NCI-H748 treated with DMSO at 0.1 percent for 48 hours (cell line): Measurements from ENCODE around the gene LOC128125822.

ENCODE experiments used
- DNase-seq: peaks from one replicate; lab custom pipeline; 2025; lab: John Stamatoyannopoulos, UW

LOC128125822 gene

GRCh38 chr6:63556369-63556768 is 15.9 kb upstream of the LOC128125822 start:
- no peak for DNase-seq

- no peak for DNase-seq
Measured at GRCh38 chr6:63558278-63558677, 14.0 kb upstream of the LOC128125822 start.

GRCh38 chr6:63560801-63561287 is 11.4 kb upstream of the LOC128125822 start:
- DNase-seq: no peak

GRCh38 chr6:63561288-63561687 is 11.0 kb upstream of the LOC128125822 start:
- no peak for DNase-seq

GRCh38 chr6:63563235-63563634 is 9.0 kb upstream of the LOC128125822 start:
- DNase-seq: no peak

- no peak for DNase-seq
Measured at GRCh38 chr6:63565058-63565726, 7.1 kb upstream of the LOC128125822 start.

GRCh38 chr6:63565727-63566596 is 6.3 kb upstream of the LOC128125822 start:
- DNase-seq: no peak

GRCh38 chr6:63567966-63568365 is 4.3 kb upstream of the LOC128125822 start:
- DNase-seq: no peak

- peak; percentile 58 for DNase-seq
Measured at GRCh38 chr6:63571361-63572043, 778 bp upstream of the LOC128125822 start.

- no peak for DNase-seq
Measured at GRCh38 chr6:63572747-63573075, 431 bp downstream of the LOC128125822 start.

GRCh38 chr6:63573076-63573898 is 1.0 kb downstream of the LOC128125822 start:
- peak; percentile 91 for DNase-seq

- peak; percentile 67 for DNase-seq
Measured at GRCh38 chr6:63573899-63574553, 1.7 kb downstream of the LOC128125822 start.

GRCh38 chr6:63574554-63574900 is 2.2 kb downstream of the LOC128125822 start:
- no peak for DNase-seq

- DNase-seq: no peak
Measured at GRCh38 chr6:63576147-63576772, 4.0 kb downstream of the LOC128125822 start.

- no peak for DNase-seq
Measured at GRCh38 chr6:63576985-63577712, 4.9 kb downstream of the LOC128125822 start.

GRCh38 chr6:63578757-63579156 is 6.5 kb downstream of the LOC128125822 start:
- DNase-seq: no peak

- no peak for DNase-seq
Measured at GRCh38 chr6:63579937-63580703, 7.8 kb downstream of the LOC128125822 start.

GRCh38 chr6:63580704-63580961 is 8.4 kb downstream of the LOC128125822 start:
- no peak for DNase-seq

- DNase-seq: no peak
Measured at GRCh38 chr6:63581355-63582013, 9.2 kb downstream of the LOC128125822 start.
